GM18526 (cell line): ENCODE results near the gene PXMP2.

Experiments
- POLR2A ChIP-seq: IDR thresholded peaks from 3 replicates; pipeline ENCODE4 v1.6.1; 2011; ENCODE audit not compliant: insufficient read length; ENCODE audit errors: extremely low read depth

Gene PXMP2

DNA sequence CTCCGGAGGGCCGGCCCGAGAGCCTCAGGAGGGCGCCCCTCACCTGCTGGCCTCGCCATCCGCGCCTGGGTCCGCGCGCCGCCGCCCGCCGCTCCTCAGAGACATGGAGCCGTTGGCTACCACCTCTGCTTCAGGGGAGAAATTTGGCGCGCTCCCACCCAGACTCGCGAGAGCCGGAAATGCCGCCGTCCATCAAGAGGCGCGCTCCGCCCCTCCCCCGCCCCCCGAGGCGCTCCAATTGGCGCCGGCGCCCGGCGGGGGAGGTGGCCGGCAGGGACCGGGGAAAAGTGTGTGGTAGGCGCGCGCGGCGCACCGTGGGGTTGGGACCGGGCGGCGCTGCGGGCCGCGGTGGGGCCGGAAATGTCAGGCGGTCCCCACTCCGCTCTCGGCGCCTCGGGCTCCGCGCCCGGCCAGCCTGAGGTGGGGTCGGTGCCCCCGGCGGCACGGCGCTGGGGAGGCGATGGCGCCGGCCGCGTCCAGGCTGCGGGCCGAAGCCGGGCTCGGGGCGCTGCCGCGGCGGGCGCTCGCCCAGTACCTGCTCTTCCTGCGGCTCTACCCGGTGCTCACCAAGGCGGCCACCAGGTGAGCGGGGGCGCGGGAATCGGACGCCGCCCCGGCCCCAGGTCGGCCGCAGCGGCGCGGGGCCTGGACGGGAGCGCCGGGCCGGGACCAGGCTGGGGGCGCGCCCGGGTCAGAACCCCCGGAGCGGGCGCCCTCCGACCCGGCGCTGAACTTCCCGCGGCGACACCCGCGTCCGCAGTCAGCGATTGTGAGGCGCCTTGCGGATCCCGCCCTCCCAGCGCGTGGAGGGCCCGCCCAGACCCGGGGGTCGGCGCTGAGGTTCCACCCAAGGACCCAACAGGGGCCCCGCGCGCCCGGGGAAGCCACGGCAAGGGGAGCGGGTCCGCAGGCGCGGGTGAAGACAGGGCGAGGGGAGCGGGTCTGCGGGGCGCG is at the start of gene PXMP2, which contains the start of gene POLE:
Gene PXMP2 (plus strand): TSS at position 377 of the 954 bp plus-strand sequence. CDS start 84 bp downstream, at position 461.
Gene POLE (minus strand): TSS at position 132 of the 954 bp plus-strand sequence. CDS start 27 bp downstream, at position 105.
- TF ChIP-seq POLR2A, result peak; percentile 68

DNA sequence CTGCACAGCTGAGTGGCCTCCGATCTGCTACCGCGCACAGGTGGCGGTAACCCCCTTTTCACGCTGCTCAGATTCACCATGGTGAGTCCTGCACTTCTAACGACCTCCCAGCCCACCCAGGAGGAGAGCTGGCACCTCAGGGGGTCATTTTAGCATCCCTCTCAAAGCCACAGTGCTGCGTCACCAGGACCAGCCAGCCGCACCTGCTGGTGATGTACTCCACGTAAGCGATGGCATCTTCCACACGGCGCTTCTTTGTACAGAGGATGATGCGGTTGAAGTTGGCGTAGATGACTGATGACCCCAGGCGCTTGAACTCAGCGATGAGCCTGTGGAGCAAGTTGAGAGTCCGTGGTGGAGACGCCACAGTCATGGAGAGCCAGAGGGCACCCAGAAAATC is 49.6 kb upstream of the PXMP2 start:
- no peak for TF ChIP-seq POLR2A

DNA sequence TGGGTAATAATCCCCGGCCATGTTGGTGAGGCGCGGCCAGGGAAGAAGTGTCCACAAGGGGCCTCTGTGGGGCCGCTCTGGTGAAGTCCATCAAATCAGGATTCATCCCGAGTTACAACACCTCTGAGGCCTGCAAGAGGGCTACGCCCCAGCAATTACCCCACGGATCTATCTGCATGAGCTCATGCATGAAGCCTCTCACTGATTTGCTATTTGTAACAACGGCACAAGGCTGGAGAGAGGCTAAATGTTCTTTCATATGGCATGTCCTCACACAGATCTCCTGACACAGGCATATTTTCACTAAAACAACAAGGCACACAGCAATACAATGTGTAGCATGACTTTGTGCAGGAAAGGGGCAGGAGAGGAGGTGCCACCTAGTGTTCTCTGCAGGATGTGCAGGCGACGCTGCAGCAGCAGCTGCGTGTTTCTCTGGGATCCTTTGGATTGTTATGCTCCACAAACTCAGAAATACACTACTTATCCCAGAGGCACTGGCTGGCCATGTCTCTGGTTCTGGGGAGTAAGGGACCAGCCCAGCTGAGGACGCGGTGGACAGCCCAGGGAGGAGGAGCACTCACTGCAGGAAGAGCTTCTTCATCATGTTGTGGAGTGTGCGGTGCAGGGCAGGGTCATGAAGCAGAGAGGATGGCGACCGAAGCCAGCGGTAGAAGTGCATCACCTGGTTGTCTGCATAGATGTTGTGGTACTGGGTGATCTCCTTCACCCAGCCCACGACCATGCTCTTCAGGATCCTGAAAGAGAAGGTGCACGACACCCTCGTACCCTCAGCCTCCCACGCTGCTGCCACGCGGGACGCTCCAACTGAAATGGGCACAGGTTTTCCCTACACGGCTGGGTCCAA is 48.6 kb upstream of the PXMP2 start:
- no peak for TF ChIP-seq POLR2A

DNA sequence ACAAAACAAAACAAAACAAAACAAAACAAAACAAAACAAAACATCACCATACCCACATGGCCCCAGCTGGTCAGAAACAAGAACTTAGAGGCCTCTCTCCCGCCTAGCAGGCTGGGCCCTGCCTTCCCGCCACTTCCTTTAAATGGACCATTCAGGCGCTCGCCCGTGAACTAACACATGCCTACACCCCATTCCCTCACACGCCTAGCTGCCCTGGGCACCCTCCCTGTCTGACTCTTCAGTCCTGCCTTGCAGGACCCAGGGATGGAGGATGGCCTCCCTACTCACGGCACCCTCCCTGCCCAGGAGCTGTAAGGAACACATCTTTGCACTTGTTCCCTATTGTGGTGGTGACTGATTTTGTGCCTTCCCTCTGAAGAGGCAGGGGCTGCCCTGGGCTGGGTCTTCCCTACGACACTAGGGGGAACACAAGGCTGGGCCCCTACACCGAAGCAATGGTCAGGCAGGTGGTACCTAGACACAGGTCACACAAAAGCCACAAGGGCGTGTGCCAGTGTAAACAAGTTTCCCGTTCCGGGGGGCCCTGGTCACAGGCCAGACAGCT is 47.3 kb upstream of the PXMP2 start:
- no peak for TF ChIP-seq POLR2A

DNA sequence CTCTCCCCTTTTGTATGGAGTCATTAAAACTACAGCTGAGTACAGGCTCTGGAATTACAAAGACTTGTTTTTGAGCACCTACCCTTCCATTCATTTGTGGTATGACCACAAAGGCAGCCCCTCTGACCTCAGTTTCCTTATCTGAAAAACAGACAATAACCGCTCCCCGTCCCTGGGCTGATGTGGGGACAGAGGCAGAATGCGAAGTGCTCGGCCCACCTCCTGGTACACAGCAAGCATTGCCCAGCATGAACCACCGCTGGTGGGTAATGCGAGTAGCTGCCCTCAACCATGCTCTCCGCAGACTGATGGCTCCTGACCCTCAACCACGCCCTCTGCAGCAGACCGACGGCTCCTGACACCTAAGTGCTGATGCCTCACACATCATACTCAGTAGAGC is 46.5 kb upstream of the PXMP2 start:
- TF ChIP-seq POLR2A, result no peak

DNA sequence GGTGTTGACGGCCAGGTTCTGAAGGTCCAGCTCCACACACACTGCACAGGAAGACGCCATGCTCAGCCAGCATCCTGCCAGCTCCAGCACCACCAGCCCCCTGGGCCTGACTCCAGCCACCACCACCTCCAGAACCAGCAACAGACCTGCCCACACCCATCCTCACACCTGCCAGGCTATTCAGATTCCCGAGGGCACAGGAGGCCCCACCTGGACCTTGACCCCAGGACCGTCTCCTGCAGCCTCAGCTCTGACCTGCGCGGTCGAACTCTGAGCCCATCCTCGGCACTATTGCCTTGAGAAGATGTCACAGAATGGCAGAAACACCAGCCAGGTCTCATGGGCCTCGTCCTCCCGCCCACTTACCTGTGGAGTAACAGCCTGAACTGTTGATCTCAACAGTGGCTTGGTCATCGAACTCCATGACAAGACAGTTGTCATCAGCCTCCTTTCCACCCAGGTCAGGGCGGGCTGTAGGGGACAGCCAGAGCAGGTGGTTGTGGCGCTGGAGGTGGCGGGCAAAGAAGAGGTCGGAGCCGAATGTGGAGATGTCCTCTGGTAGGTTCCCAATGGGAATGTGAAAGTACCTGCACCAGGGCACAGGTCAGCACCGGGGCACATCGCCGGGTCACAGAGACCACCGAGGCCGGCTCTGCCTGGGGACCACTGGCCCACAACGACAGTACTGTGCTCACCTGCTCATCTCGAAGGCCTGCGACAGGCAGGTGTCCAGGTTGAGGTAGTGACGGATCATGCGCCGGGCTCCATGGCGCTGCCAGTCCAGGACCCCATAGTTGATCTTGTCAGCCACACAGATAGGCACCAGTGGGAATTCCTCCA is 45.4 kb upstream of the PXMP2 start:
- TF ChIP-seq POLR2A, result no peak

DNA sequence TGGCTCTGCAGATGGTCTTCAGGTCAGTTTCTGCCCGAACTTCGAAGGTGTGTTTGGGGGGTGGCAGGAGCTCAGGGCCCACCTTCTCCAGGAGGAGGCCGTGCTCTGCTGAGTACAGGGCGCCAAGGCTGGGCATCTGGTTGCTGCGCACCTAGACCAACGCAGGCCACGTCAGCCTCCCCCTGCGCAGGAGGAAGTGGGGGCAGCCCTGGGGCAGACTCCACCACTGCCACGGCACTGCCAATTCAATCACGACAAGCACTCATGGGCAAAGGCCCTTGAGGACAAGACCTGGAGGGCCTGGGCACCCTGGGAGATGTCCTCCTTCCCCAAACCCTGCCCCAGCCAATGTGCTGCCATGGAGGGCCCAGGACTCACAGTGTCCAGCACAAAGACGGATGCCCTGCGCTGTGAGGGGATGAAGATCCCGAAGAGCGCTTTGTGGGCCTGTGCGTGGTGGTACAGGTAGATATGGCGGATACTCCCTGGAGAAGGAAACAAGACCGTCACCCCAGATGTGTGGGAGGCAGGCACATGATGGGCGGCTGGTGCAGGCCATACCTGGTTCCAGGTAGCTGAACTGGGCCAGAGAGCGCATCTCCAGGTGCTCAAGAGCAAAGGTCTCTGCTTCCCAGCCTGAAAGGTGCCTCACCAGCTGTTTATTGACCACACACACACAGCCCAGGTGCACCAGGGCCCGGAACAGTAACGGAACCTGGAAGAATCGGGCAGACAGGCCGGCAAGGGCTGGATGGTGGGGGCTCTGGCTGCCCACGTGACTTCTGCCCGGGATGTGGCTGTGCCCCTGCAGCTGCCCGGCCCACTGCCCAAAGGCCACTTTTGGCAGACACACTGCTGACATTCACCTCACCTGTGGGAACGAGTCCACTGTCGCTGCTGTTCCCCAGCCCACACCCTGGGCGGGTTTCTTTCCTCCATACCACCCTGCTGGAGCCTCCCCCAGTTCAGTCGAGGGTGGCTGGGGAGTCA is 44.2 kb upstream of the PXMP2 start:
- no peak for TF ChIP-seq POLR2A

DNA sequence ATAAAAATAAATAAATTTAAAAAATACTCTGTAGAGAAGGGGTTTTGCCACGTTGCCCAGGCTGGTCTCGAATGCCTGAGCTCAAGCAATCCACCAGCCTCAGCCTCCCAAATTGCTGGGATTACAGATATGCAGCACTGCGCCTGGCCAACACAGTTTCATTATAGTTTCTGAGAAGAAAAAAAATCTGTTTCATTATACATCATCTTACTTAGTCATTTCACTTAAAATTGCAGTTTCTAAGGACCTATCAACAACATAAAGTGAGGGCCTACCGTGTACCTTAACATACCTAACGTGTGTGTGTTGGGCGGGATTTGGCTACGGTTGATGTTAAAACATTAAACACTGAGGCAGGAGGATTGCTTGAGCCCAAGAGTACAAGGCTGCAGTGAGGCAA is 40.5 kb upstream of the PXMP2 start:
- TF ChIP-seq POLR2A, result no peak

DNA sequence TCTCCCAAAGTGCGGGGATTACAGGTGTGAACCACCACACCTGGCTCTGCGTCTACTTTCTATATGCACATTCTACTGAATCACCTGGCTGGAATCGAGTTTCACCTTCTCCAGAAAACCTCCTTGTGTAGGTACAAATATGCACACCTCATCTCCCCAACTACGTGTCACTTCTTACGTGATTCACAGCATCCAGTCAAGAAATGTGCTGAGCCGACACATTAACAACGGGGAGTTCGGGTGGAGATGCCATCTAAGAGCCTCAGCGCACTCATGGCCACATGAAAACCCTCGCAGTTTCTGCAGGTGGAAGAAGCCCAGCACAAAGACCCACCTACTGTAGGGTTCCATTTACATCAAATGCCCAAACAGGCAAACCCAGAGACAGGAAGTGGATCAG is 39.5 kb upstream of the PXMP2 start:
- no peak for TF ChIP-seq POLR2A

DNA sequence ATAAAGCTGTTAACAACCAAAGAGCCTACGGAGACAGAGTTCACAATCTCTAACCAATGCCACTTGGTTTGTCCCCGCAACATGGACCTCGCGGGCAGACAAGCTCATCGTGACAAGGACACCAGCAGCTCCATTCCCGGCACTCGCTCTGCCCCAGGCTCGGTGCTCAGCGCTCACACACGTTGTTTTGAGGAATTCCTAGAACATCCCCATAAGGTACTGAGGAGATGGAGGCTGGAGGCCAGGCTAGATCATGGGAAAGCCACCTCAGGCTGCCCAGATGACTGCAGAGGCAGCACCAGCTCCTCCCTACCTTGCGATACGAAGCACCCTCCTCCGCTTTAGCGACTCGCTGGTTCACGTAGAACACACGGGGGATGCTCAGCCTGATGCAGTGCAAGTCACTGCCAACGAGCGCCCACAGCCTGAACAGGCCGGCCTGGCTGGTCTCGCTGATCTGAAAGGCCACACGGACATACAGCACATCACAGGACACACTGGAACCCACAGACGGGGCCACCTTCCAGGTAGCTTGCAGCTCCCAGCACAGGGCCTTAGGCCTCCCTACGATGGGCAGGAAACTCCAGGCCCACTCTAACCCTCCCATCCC is 38.7 kb upstream of the PXMP2 start:
- TF ChIP-seq POLR2A, result no peak

DNA sequence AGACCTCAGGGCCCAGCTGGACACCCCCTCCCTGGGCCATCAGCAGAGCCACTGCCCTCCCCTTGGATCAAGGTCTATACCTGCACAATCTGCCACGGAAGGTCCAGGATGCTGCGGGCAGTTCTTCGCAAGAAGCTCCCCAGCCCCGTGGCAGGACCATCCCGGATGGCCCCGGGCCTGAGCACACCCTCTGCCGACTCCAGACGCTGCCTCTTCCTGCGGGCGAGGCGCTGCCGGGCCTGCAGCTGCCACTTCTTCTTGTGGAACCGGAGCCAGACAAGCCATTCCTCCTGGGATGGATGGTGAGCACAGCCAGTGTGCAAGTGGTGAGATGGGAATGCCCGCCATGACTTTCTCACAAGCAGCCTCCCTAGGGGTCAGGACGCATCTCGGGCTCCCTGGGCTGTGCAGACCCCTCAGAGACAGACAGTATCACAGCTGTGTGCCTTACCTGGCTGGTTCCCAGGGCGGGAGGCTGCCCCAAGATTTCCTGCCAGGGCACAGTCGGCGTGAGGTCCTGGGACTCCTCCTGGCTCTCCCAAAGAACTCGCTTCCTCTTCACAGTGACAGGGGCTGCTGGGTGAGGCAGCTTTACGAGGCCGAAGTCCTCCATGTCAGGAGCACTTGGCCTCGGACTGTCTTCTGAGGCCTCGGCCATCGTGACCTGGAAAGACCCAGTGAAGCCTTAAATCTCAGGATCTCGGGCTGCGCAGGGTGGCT is 38.0 kb upstream of the PXMP2 start:
- no peak for TF ChIP-seq POLR2A

DNA sequence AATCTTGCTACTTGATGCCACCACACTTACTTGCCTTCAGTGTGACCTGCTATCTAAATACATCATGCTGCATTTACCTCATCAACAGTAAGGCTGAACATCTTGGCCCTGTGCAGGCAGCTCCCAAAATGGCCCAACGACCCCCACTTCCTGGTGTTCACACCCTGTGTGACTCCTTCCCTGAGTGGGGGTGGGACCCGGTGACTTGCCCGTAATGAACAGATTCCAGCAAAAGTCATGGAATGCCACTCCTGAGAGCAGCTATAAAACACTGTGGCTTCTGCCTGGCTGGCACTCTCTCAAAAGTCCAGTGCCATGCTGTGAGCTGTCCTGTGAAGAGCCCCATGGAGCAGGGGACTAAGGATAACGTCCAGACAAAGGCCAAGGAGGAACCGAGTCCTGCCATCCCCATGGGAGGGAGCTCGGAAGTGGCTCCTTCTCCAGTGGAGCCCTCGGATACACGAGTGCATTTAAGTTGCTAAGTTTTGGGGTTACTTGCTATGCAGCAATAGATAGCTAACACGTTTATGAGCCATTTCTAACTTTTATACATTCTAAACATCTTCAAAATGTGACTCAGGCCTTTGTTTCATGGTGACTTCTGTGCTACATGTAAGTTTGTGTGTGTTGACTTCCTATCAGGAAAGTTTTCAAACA is 35.8 kb upstream of the PXMP2 start:
- TF ChIP-seq POLR2A, result no peak
